ENCODE data around the gene GPN3.
"Not testable (repeated sequence)": the region's sequence is repeated elsewhere in the genome, so short reads cannot be mapped to it uniquely, and the experiment has no call there.

GPN3 gene

GRCh38 chr12:110436231-110436630, 31.8 kb downstream of the GPN3 start:
- DNase-seq = no peak

DNA sequence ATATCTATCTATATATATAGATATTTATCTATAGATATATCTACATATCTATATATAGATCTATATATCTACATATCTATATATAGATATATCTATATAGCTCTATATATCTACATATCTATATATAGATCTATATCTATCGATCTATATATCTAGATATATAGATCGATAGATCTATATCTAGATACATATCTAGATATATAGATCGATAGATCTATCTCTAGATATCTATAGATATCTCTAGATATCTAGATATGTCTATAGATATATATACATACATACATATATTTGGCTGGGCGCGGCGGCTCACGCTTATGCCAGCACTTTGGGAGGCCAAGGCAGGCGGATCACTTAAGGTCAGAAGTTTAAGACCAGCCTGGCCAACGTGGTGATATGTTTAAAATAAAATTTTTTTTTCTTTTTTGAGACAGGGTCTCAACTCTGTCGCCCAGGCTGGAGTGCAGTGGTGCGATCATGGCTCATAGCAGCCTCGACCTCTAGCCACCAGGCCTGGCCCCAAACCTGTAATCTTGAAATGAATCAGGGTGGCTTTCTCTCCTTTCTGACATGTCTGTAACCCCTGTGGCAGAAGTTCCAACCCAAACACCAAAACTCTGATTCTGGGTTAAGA, 36.0 kb downstream of the GPN3 start:
- no peak for DNase-seq

GRCh38 chr12:110429676-110430075, 38.4 kb downstream of the GPN3 start:
- DNase-seq = not testable (repeated sequence)

GRCh38 chr12:110426406-110426805, 41.7 kb downstream of the GPN3 start:
- DNase-seq = no peak

- no peak for DNase-seq
These were observed 43.8 kb downstream of the GPN3 start for GRCh38 chr12:110424237-110424636.

GRCh38 chr12:110421701-110422100, 46.4 kb downstream of the GPN3 start:
- DNase-seq = no peak

- DNase-seq = no peak
These were observed 46.8 kb downstream of the GPN3 start for GRCh38 chr12:110421159-110421661.

GRCh38 chr12:110420644-110421043, 47.4 kb downstream of the GPN3 start:
- DNase-seq = not testable (repeated sequence)

DNA sequence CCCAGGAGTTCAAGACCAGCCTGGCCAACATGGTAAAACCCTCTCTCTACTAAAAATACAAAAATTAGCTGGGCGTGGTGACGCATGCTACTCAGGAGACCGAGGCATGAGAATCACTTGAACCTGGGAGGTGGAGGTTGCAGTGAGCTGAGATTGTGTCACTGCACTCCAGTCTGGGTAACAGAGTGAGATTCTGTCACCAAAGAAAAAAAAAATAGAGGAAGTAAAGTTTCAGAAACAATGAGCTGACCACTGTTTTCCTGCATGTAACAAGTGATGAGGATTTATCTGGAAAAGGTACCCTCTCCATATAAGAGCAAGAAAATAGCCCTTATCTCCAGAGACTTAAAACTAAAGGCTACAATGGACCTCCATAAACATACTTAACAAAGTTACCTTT, 50.9 kb downstream of the GPN3 start:
- not testable (repeated sequence) for DNase-seq

- DNase-seq = not testable (repeated sequence)
These were observed 58.0 kb downstream of the GPN3 start for GRCh38 chr12:110410086-110410485.

DNA sequence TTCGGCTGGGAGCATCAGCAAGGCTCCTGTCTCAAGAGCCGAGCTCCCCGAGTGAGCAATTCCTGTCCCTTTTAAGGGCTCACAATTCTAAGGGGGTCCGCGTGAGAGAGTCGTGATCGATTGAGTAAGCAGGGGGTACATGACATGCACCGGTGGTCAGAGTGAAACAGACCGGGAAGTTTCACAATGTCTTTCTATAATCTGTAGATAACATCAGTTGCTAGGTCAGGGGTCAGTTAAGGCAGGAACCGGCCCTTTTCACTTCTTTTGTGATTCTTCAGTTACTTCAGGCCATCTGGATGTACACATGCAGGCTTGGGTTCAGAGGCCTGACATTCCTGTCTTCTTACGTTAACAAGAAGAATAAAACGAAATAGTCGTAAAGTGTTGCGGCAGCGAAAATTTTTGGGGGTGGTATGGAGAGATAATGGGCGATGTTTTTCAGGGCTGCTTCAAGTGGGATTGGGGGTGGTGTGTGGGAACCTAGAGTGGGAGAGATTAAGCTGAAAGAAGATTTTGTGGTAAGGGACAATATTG, 62.9 kb downstream of the GPN3 start:
- not testable (repeated sequence) for DNase-seq

GRCh38 chr12:110403976-110404682, 63.9 kb downstream of the GPN3 start:
- DNase-seq = peak; percentile 77

GRCh38 chr12:110403146-110403975, 64.7 kb downstream of the GPN3 start, which contains the start of gene ANAPC7:
TSS of gene ANAPC7 (minus strand) at chr12:110403708. CDS start at chr12:110403627, 81 bp downstream.
- DNase-seq = peak; percentile 87

Measured in CD4-positive, alpha-beta T cell treated with Interleukin-15 for 1 hour (primary cell).